M059J (cell line): ENCODE data around the gene CTH. TPM values are rescaled to one million over a fixed set of nuclear protein-coding genes. Genes with fewer than 3 reads are reported as not detected.
"Not testable (repeated sequence)": the region's sequence is repeated elsewhere in the genome, so short reads cannot be mapped to it uniquely, and the experiment has no call there.

ENCODE experiments used
- DNase-seq: peaks from one replicate; pipeline ENCODE4 v3.0.0-alpha.2; 2012; ENCODE audit warnings: low read depth
- total RNA-seq: library from RNA; depleted of rRNA; stranded (reverse); fragments of >200 nt; shearing (Covaris generic); gene quantifications from 2 replicates; pipeline ENCODE4 v1.2.3, GENCODE V29; 2014; rRNA removed

CTH gene
- 3.7 and 5.9 TPM in 2 replicates for total RNA-seq

DNA sequence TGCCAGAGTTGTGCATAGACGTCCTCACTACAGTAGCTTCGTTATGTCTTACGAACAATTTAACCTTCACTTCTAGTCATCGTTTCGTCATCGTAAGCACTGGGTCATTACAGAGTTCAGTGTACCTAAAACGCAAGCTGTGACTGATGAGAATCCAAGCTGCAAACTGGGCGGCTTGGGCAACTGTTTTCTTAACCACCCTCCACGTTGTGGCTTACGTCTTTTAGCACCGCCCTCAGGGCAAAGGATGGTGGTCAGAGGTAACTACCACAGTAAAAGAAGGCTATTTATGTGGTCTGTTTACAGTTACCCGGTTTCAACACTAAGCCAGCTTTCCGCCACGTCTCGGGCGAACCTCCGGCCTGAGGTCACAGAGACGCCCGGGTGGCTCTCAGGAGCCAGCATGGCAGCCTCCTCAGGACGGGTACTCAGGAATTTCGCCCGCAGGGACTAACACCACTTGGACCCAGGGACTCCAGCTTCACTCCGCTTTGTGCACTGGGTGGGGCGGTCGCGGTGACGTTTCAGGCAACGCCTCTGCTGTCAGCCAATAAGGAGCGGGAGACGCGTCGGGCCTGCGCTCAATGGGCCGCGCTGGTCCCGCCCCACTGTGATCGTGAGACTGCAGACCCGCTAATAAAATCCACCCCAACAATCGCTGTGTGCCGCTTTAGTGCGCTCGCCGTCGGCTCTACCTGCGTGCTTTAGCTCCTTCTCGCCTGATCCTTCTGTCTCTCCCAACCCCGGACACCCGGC is at the start of gene CTH:
Gene CTH, plus strand, starts transcription at position 665 of the 756 bp plus-strand sequence. CDS start 148 bp downstream, outside the sequence.
- DNase-seq: peak; percentile 99

DNA sequence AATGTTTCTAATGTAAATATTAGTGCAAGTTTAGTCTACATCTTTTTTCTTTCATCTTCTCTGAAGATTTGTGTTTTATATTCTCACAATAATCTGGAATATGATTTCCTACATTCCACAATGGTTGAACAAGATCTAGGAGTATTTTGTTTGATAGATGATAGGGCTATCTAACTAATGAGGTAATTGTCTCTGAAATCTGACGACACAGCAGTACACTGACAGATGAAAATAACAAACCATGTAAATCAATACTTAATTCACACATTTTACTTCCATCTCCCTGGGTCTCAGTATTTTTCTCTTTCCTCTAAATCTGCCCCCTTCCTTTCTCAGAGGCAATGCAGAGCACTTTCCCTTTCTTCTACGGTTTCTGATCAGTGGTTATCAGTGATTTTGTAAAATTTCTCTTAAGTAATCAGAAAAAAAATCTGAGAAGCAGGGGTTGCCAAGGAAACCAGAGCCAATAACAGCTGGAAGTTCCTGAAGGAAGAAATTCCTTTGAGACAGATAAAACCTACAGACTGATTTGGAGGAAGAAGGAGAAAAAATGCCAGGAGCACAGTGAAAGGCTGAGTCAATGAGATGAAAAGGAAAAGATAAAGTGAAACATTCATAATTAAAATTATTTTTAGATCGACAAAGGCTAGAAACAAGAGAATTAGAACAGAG is 49.2 kb upstream of the CTH start:
- peak; percentile 65 for DNase-seq

DNA sequence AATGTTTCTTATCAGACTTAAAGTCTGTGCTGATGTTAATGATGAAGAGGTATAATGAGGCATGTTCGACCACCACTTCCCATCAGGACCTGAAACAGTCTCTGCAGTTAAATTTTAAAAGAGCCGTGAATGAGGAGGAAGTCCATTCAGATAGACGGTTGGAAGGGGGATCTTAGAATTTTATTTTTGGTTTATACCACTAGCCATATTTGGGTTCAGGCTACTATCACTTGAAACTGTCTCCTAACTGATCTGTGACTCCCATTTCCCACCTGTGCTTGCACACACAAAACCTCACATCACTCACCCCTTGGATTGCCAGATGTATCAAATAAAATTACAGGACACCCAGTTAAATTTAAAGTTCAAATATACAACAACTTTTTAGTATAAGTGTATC is 46.6 kb upstream of the CTH start:
- DNase-seq: no peak

DNA sequence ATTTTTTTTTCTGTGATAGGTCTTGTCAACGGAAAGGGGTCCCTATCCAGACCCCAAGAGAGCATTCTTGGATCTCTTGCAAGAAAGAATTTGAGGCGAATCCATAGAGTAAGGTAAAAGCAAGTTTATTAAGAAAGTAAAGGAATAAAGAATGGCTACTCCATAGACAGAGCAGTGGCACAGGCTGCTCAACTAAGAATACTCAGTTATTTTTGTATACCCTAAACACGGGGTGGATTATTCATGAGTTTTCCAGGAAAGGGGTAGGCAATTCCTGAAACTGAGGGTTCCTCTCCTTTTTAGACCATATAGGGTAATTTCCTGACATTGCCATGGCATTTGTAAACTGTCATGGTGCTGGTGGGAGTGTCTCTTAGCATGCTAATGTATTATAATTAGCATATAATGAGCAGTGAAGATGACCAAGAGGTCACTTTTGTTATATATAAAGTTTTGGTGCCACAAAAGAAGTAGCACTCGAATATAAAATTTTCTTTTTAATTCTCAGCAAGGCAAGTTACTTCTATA is 44.6 kb upstream of the CTH start:
- not testable (repeated sequence) for DNase-seq

- not testable (repeated sequence) for DNase-seq
Measured at GRCh38 chr1:70366997-70367396, 44.1 kb upstream of the CTH start.

DNA sequence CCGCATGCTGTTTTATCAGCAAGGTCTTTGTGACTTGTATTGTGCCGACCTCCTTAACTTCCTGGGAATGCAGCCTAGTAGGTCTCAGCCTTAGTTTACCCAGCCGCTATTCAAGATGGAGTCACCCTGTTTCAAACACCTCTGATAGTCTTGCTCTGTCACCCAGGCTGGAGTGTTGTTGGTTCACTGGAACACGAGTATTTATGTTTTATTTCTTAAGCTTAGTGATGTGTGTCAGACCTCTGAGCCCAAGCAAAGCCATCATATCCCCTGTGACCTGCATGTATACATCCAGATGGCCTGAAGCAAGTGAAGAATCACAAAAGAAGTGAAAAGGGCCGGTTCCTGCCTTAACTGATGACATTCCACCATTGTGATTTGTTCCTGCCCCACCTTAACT is 43.7 kb upstream of the CTH start:
- not testable (repeated sequence) for DNase-seq

- DNase-seq: not testable (repeated sequence)
Measured at GRCh38 chr1:70371586-70371985, 39.5 kb upstream of the CTH start.

DNA sequence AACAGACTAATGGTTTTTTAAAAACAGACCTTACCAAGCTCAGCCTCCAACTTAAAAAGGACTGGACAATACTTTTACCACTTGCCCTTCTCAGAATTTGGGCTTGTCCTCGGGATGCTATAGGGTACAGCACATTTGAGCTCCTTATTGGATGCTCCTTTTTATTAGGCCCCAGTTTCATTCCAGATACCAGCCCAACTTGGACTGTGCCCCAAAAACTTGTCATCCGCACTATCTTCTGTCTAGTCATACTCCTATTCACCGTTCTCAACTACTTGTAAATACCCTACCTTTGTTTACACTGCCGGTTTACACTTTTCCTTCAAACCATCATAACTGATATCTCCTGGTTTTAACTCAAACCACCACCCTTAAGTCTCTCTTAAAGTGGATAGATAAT is 38.6 kb upstream of the CTH start:
- DNase-seq: no peak

- peak; percentile 75 for DNase-seq
Measured at GRCh38 chr1:70373580-70373979, 37.5 kb upstream of the CTH start.

- DNase-seq: no peak
Measured at GRCh38 chr1:70376196-70376595, 34.9 kb upstream of the CTH start.

DNA sequence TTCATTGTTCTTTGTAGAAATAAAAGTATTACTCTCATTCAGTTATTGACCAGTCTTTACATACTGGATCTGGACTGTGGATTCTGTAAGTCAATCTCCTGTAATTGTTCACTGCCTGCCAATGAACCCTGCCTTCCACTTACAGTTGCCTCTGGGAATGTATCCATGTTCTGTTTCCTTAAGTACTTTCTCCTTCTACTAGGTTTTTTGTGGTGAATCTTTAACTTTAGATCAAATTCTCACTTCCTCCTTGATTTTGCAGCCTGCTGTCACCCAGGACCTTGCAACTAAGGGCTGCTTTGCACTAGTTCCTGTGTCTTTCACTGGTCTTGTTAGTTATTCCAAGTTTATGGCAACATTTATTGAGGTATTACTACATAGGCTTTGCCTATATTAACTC is 28.4 kb upstream of the CTH start:
- DNase-seq: no peak

DNA sequence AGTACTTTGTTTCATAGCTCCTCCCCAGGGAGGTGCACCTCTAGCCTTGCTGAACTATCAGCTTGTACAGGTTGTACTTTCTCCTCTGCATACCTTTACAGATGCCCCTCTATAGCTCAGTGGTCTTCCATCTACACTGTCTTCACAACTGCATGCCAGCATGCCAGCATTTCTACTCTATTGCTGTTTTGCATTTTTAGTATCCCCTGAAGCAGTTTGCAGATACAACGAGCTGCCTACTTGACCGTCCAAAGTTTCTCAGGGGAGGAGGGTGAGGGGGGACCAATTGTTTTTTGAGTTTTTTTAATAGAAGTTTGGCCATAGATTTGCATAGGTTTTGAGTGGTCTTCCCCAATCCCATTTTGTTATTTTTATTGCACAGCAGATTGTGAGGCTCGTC is 27.6 kb upstream of the CTH start:
- DNase-seq: no peak

GRCh38 chr1:70384542-70384941 is 26.5 kb upstream of the CTH start:
- no peak for DNase-seq

DNA sequence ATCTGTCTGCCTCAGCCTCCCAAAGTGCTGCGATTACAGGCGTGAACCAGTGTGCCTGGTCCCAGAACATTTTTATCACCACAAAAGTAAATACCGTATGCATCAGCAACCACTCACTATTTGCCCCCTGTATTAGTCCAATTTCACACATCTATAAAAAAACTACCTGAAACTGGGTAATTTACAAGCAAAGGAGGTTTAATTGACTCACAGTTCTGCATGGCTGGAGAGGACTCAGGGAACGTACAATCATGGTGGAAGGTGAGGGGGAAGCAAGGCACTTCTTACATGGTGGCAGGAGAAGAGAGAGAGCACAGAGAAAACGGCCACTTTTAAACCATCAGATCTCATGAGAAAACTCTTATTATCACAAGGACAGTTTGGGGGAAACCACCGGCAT is 25.6 kb upstream of the CTH start:
- DNase-seq: no peak

- DNase-seq: no peak
Measured at GRCh38 chr1:70386121-70386520, 24.9 kb upstream of the CTH start.

DNA sequence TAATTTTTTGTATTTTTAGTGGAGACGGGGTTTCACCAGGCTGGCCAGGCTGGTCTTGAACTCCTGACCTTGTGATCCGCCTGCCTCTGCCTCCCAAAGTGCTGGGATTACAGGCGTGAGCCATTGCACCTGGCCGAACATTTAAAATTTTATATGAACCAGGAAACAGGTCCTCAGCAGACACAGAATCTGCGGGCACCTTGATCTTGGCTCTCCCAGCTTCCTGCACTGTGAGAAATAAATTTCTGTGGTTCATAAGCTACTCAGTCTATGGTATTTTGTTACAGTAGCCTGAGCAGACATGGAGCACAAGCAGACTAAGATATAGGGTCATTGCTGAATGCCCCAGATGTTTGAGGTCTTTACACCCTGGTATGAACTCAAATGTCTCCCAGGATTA is 23.6 kb upstream of the CTH start:
- DNase-seq: no peak

DNA sequence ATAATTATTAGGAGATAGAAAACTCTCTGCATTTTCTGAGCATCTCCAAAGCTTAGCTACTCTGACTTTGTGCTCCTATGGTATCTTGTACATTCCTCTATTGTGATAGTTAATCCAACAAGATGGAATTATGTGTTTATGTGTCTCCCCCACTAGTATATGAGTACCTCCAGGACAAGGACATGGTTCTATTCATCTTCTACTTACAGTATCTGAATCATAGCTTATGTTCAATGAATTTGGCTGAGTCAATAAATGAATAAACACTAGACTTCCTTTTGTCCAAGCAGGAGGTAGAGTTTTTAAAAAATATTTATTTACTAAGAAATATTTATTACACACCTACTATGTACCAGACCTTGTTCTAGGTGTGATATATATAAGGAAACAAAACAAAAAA is 18.4 kb upstream of the CTH start:
- DNase-seq: no peak

GRCh38 chr1:70396607-70397006 is 14.5 kb upstream of the CTH start:
- DNase-seq: no peak

DNA sequence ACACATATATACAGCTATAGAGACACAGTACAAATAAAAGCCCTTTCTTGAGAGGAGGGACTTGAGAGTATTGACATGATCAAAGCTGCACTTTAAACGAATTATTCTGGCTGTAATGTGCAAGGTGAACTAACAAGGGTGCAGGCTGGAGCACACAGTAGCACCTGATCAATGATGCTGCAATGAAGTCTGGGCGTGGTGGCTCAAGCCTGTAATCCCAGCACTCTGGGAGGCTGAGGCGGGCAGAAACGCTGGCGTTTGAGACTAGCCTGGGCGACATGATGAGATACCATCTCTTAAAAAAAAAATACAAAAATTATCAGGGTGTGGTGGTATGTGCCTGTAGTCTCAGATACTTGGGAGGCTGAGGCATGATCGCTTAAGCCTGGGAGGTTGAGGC is 14.1 kb upstream of the CTH start:
- DNase-seq: no peak

DNA sequence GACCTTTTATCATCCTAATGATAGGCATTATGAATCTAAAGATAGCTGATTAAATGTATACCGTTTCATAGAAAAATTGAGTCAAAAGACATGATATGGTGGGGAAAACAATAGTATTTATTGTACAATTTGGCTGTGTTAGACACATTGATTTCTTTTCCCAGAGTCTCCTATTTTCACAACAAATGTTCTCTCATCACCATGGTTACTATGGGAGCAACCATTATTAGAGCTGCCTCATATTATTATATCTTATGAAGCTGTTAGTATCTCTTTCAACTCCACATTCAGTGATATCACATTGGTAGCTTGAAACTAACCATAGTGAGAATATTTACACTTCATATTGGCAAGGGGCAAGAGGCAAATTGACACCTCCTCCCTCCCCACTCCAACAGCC is 10.7 kb upstream of the CTH start:
- DNase-seq: no peak

GRCh38 chr1:70401974-70402373 is 9.1 kb upstream of the CTH start:
- no peak for DNase-seq

- DNase-seq: no peak
Measured at GRCh38 chr1:70403759-70404158, 7.3 kb upstream of the CTH start.

- no peak for DNase-seq
Measured at GRCh38 chr1:70405780-70406416, 5.2 kb upstream of the CTH start.
